GM21447 (cell line): ENCODE data around the gene DOCK8.
"Not testable (repeated sequence)": the region's sequence is repeated elsewhere in the genome, so short reads cannot be mapped to it uniquely, and the experiment has no call there.

Source experiments
- ATAC-seq: cut with Tn5 transposase; IDR thresholded peaks from one replicate; pipeline ENCODE4 v1.9.1; 2021; ENCODE audit not compliant: unreplicated experiment

The DOCK8 gene

DNA sequence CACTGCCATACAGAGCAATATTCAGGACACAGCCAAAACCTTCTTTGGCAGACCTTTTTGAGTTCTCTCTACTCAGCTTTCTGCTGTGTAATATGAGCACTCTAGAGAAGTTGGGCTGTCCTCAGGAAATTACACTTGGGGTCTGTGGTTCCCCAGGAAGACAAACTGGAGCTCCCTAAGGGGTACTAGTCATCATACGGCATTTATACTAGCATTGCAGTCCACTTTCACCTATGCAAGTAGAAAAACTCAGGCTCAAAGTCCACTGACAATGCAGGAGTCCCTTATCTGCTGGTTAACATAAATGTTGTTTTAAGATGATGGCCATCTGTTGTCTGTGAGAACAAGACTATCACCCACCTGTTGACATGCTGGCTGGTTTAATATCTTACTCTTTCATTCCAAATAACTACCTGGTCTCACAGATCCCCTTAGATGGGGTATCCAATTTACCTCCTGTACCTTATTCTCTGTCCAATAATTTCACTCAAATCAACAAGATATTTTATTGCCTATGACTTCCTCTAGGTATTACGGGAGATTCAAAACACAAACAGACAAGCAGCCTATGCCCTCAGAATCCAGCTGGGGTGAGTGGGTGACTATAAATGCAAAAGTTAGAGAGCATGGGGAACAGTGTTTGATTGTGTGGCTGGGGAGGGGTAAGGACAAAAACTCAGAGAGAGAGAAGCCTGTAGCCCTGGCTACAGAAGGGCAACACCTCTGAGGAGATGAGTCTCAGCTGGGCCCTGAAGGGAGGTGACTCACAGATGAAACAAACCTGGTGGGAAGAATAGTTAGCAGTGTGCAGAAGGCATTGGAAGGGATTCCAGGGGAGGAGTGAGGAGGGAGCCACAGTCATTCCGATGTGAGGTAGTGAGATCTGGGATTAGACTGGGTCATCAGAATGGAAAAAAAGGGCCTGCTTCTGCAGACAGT is 10.2 kb downstream of the DOCK8 start:
- no peak for ATAC-seq

DNA sequence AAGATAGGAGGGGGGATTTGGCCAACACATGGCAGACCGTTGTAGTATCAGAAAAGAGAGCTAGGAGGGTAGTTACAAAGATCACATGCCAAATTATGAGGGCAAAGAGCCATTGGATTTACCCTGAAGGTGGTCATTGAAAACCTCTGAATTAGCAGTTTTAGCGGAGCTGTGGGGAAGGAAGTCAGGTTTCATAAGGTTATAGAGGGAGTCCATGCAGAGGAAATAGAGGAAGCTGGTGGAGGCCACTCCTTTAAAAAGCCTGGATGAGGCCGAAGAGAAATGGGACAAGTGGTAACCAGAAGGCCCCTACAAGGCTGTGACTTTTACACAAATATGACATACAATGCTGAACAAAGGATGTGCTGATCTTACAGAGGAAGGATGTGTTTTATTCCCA is 13.2 kb downstream of the DOCK8 start:
- no peak for ATAC-seq

DNA sequence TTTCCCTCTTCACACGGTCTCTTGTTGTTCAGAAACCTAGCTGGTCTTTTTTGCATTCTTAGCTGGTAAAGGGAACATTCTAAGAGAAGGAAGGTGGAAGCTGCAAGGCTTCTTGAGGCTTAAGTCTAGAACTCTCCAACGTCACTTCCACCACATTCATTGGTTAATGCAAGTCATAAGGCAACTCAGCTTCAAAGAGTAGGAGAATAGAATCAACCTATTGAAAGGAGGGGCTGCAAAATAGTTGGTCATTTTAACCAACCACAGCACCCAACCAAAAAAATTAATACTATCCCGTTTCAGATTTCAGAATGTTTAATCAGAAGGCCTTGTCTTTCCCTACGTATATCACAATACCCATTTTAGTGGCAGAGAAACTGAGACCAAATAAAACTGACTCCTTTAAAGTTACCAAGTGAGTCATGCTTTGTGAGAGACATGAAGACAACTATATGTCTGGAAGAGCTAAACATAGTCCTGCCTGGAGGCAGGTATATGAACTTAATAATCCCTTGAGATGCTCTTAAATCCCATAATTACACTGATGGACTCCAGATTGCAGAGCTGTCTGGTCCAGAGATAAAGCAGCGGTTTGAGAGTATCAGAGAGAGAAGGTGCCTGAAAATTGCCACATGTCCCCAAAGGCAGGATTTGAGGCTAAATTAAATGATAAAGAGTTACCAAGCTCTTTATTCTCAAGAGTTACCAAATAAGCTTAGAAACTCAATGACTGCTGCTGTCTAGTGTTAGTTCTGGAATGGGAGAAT is 14.4 kb downstream of the DOCK8 start:
- no peak for ATAC-seq

DNA sequence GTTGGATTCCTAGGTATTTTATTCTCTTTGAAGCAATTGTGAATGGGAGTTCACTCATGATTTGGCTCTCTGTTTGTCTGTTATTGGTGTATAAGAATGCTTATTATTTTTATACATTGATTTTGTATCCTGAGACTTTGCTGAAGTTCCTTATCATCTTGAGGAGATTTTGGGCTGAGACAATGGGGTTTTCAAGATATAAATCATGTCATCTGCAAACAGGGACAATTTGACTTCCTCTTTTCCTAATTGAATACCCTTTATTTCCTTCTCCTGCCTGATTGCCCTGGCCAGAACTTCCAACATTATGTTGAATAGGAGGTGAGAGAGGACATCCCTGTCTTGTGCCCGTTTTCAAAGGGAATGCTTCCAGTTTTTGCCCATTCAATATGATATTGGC is 17.0 kb downstream of the DOCK8 start:
- not testable (repeated sequence) for ATAC-seq

DNA sequence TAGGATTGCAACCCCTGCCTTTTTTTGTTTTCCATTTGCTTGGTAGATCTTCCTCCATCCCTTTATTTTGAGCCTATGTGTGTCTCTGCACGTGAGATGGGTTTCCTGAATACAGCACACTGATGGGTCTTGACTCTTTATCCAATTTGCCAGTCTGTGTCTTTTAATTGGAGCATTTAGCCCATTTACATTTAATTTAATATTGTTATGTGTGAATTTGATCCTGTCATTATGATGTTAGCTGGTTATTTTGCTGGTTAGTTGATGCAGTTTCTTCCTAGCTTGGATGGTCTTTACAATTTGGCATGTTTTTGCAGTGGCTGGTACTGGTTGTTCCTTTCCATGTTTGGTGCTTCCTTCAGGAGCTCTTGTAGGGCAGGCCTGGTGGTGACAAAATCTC is 19.0 kb downstream of the DOCK8 start:
- ATAC-seq = not testable (repeated sequence)

DNA sequence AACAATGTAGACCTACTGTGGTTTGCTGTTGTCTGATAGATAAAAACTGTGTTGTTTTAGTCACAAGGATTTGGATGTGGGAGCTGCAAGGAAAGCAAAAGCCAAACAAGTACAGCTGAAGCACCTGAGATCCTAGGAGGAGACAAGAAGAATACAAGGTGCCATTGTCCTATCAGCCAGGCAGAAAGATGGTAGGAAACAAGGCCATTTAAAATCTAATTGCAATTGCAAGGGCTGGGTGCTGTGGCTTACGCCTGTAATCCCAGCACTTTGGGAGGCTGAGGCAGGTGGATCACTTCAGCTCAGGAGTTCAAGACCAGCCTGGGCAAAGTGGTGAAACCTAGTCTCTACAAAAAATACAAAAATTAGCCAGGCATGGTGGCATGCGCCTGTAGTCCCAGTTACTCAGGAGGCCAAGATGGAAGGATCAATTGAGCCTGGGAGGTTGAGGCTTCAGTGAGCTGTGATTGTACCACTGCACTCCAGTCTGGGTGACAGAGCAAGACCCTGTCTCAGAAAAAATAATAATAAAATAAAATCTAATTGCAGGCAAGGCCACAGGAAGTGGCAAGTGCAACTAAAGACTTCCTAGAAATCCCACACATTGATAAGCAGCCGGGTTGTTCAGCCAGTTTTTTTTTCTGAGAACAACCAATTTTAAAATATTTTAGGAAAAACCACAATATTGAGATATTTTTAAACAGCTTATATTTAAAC is 22.6 kb downstream of the DOCK8 start:
- no peak for ATAC-seq

DNA sequence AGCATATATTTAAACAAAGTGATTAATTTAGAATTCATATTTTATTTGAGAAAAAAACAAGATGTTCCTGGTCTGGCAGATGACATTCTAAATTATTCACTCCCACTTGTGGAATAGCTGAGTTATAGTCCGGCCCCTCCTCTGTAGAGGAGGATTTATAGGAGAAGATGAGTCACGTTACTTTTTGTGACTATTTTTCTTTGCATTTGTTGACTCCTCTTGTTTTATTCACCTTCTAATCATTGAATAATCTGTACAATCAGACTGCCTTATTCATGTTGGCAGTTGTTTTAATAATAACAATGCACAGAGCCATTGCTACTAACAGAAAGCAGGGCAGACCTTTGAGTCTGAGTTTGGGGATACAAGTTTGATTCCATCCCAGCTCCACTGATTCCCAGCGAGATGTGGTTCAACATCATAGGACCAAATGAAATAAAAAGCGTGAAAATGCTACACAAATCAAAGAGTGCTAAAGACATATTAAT is 23.2 kb downstream of the DOCK8 start:
- no peak for ATAC-seq

DNA sequence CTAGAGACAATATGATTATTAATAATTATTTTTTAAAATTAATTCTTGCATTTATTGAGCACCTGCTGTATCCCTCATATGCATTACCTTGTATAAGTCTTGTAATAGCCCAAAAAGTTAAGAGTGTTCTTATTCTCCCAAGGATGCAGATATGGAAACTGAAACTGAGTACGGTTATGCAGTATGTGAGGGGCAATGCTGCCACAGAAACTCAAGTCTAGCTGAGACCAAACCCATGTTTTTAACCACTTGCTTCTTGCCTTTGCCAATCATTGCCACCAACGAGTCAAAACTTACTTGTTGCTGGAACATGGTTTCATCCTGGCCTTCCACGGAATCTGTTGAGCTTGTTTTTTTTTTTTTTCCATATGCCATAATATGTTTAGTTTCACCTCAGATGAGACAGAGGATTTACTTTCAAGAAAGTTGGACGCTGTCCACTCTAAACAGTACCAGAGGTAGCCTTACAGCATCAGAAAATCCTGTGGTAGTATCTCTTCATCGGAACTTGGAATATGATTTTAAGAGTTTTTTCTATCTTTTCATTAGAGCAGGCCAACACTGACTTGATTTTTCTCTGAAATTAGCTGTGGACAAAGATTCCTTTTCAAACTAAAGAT is 27.9 kb downstream of the DOCK8 start:
- no peak for ATAC-seq

DNA sequence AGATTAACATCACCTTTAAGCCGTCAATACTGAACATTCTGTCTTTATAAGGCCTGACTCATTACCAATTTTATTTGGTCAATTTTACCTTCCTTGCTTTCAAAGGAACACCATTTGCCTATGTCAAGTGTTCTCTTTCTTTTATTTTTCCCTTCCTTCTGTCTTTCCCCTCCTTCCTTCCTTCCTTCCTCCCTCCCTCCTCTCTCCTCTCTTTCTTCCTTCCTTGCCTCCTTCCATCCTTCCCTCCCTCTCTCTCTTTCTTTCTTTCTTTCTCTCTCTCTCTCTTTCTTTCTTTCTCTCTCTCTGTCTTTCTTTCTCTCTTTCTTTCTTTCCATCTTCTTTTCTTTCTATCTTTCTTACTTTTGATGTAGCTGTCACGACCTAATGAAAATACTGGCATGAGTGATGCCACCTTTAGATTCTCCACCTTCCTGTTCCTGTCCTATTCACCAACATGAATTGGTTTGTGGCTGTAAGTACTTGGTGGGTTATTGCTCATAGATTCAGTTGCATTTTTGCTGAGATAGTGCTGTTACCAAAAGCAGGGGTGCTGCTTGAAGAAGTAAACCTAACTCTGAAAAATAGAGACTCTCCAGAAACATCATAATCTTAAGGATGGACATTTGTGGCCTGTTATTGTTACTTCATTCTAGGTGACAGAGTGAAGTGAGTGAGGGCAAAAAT is 33.8 kb downstream of the DOCK8 start:
- no peak for ATAC-seq

DNA sequence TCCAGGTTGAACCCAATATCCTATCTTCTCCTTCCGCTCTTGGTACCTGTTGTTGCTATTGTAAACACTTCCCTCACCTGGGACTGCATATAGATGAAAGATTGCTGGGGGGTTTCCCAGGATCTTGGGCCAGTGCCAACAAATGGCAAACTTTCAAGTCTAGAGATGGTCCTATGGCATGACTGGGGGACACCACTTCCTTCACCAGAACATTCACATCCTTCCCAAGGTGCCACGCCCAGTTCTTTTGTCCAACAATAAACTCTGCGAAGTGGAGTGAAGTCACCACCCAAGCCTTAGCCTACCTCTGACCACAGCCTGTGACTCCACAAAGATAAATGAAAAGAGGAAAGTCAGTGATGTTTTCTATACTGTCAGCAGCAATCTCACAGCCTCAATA is 34.4 kb downstream of the DOCK8 start:
- ATAC-seq = no peak

DNA sequence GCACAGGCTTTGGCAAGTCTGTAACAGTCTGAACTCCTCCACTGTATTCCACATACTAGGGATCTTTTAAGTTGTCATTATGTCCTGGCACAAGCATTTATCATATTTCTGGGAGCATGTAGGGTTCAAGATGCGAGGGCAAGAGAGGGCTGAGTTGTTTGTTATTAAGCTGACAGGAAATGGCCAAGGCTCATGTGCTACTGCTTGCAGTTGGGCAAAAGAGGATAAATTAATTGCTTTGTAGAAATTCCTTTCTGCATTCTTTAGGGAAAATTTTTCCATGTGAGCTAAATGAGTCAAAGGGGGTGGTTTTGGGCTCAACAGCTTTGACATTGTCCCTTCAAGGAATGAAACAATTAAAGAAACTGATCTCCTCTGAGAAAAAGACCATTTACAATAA is 35.4 kb downstream of the DOCK8 start:
- no peak for ATAC-seq

DNA sequence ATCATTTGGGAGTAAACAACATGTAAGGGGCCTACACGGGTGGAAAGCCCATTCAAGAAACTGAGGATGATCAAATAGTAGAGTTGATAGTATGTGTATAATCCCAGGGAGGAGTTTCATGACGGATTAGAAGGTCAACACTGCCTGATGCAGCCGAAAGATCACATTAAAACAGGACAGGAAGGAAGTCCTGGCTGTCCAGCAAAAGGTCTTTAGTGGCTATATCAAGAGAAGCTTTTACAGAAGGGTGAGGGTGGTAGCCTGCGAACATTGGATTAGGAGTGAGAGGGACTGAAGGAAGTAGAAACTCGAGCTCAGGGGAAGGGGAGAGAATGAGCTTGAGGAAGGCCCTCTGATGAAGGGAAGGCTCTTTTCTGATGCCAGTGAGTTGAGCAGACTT is 36.0 kb downstream of the DOCK8 start:
- no peak for ATAC-seq

DNA sequence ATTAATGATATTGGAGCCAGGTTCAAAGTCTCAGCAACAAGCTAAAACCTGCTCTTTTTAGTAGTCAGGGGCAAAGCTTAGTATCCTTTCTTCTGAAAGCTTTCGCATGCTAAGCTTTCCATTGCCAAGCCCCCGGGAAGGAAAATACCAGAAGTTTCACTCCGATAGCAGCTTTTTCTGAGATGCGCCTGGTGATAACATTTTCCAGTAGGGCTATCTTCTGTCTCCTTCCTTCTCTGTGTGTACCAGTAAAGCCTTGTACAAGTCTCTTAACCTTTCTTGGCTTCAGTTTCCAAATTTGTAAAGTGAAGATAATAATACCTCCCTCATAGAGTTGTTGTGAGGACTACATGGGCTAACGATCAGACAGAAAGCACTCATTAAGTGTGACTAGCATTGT is 36.7 kb downstream of the DOCK8 start:
- no peak for ATAC-seq

DNA sequence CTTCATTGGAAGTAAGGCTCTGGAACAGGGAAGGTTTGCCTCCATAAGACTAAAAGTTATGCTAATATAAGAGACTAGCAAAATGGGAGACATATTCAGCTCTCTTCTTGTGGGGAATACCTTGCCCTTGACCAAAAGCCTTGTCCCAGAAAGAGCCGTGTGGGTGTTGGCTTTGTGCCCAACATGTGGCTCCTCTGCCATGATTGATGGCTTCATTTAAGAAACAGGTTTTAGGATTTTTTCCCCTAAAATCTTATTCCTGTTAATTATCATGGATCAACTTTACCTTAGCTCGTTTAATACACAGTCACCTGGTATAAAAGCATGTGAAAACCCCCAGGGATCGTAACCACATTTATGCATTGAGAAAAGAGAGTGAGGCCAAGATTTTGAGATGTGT is 38.9 kb downstream of the DOCK8 start:
- no peak for ATAC-seq

DNA sequence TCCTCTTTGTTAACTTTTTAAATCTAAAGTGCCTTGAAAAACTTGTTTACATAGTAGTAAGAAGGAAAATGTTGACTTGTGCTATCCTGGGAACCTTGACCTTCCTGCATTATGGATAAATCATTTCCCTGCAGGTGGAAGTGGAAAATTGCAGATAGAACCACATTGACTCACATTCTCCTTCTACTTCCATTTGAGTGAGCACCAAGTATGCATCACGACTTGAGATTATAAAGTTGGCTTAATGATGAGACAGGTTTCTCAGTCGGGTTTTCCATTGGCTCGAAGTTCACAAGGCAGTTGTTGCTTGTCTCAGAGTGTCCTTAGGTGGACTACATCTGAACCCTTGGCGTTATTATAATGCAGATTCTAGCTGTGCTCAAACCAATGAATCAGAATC is 39.9 kb downstream of the DOCK8 start:
- no peak for ATAC-seq

DNA sequence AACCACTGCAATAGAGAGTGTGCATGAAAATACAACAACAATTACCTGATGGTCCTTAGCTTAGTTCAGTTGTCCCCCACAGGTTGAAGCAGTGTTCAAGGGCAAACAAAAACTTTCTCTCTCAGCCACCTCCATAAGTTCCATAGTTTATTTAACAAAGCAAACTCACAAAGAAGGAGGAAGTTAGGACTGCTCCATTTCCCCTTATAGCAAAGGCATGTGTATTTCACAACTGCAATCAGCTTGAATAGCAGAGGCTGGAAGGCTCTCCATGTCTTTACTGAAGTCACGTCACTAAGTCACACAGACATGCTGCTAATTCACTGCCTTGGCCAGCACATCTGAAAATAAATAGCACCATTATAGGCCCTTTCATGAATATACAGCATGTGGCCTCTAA is 43.3 kb downstream of the DOCK8 start:
- no peak for ATAC-seq

DNA sequence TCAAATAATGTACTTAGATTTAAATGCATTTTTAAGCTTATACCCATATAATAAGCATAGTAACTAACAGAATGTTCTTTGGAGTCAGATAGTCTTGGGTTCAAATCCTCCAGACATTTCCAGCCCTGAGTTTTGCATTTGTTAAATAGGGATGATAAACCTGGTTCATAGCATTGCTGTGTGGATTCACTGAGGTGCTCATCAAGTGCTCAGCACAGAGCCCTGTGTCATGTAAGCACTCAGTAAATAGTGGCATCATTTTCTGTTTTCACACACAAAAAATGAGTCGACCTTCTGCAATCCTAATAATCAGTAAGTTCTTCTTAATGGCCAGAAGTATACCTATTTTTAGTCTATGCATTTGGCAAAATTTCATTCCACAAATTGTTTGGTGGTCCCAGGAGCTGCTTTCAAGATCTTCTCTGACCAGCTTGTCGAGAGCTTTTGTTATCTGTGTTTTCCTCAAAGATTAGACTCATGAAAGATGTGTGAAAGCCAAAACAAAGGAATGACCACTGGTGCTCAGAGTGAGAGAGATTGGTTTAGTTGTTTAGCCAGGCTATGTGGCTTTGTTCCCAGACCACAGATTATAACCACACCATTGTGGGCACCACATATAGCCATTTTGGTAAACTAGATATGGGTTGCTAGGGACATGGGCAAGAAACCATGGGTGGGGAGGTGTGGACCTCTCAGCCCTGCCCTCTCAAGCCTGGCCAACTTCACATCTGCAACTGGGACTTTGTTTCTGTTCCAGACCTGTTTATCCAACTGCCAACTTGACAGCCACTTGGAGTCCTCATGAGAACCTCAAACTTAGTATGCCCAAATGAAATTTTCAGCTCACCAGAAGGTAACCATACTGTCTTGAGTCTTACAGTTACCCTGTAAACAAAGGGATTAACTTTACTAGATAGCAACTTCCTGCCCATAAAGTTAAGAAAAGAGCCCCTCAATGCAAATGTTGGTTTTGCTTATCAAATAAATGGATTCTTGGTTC is 45.0 kb downstream of the DOCK8 start:
- ATAC-seq = no peak

DNA sequence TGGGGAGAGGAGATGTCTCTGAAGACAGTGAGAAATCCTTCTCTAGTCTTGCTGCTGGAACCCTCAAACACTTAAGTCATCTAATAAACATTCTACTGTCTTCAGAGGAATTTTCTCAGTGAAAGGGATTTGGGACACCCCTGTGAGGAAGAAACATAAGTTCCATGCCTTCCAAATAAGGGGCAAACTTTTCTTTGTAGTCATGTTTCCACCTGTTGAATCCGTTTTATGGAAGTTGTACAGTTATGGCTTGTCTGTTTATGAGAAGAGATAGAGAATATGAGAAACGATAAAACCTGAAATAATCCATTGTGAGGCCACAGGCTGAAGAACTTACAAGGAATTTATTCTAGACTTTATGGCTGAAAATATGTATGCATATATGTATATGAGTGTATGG is 49.6 kb downstream of the DOCK8 start:
- ATAC-seq = no peak

DNA sequence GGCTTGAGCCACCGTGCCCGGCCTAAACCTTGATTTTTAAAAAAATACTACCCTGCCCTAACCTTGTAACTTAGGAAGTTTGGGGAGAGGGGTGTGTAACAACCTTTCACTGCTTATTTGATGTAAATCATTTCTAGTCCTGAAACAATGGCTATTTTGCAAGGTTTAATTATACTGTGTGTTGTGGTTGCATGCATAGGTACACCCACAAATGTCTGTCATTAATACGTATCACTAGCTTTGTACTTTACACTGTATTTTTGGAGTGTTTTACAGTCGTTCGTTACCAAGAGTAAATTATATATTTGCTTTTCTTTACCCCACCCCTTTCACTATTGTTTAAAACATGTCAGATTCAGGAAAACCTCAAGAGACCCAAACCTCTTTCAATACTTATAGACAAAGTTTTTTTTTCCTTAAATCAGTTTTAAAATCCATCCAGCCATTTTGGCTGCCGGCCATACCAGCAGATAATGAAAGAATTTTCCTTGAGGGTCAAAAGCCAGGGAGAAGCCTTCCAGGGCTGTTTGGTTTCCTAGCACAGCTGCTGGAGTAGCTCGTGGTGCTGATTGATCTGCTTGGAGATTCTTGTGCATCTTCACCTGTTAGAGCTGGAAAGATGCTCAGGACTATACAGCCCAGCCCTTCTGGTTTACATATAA is 50.7 kb downstream of the DOCK8 start:
- no peak for ATAC-seq
